ENCODE measurements around the gene ZHX3. TPM values are rescaled to one million over a fixed set of nuclear protein-coding genes. Genes with fewer than 3 reads are reported as not detected.
"Not testable (repeated sequence)": the region's sequence is repeated elsewhere in the genome, so short reads cannot be mapped to it uniquely, and the experiment has no call there.

ZHX3 gene
- total and polyA plus RNA-seq, 10 donors: 1.6 to 26.7 (median 12.3) TPM

DNA sequence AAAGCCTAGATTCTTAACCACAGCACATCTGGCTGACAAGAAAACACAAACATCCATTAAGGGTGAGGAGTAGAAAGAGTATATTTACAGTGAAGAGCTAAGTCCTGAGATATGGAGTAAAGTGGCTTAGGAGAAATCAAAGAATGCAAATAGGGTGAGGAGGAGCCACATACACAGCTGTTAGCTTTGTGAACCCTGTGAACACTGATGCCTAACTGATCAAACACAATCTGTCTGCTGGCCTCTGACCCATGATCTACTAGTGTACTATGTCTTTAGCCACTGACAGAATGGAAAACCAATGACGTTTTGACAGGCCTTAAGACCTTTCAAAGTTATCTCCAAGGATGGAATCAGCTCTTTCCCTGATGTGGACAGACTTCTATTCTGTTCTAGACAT, 75.2 kb downstream of the ZHX3 start:
- Histone ChIP-seq H3K4me3 (no peak overlapping the region), H3K4me1 (peaks cover 2 to 49% (median 25%) of the 10 kb centered on the region in 6 donors), H3K27ac (peak overlapping the region in 2 of 8 donors; percentile 3 to 39), H3K27me3 (replicated peaks in 1 of 7) (no peaks in the 10 kb centered on the region), H3K9me3 (no peaks in the 10 kb centered on the region), H3K36me3 (peaks cover 0 to 4% (median 0%) of the 10 kb centered on the region in 6 donors)
- DNase-seq: no peak
- intact Hi-C loops (cut with DNase I; ENCODE audit: low total_unique reads): no loop called here
- whole genome bisulfite sequencing, 5 donors: 57 to 70% (median 65%) methylated on average over 1 of the region's 1 CpG
- TF ChIP-seq POLR2A (IDR thresholded peaks at IDR 0.05) (no peak), POLR2AphosphoS5 (IDR thresholded peaks at IDR 0.05) (no peak)
- TF ChIP-seq, protein P1, sequence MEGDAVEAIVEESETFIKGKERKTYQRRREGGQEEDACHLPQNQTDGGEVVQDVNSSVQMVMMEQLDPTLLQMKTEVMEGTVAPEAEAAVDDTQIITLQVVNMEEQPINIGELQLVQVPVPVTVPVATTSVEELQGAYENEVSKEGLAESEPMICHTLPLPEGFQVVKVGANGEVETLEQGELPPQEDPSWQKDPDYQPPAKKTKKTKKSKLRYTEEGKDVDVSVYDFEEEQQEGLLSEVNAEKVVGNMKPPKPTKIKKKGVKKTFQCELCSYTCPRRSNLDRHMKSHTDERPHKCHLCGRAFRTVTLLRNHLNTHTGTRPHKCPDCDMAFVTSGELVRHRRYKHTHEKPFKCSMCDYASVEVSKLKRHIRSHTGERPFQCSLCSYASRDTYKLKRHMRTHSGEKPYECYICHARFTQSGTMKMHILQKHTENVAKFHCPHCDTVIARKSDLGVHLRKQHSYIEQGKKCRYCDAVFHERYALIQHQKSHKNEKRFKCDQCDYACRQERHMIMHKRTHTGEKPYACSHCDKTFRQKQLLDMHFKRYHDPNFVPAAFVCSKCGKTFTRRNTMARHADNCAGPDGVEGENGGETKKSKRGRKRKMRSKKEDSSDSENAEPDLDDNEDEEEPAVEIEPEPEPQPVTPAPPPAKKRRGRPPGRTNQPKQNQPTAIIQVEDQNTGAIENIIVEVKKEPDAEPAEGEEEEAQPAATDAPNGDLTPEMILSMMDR (IDR thresholded peaks at IDR 0.05 in 8 of 11, conservative IDR thresholded peaks at IDR 0.05 in 3 of 11): no peak

GRCh38 chr20:41237233-41237632, 80.3 kb downstream of the ZHX3 start:
- not testable (repeated sequence) for H3K27ac ChIP-seq; H3K36me3 ChIP-seq; H3K27me3 ChIP-seq (replicated peaks in 1 of 7); DNase-seq; H3K4me3 ChIP-seq; H3K9me3 ChIP-seq
- 92 to 100% (median 98%) methylated on average over 1 to 3 of the region's 3 CpGs for WGBS, 5 donors
- H3K4me1 ChIP-seq: peaks cover 0 to 30% (median 10%) of the 10 kb centered on the region in 6 donors
- intact Hi-C loops (cut with DNase I; ENCODE audit: low total_unique reads): loop anchor here (10.0 kb wide), 1 partner anchor 98 kb away; no protein-coding TSS in a partner anchor

GRCh38 chr20:41236818-41237217, 80.7 kb downstream of the ZHX3 start:
- not testable (repeated sequence) for H3K36me3 ChIP-seq; H3K27ac ChIP-seq; DNase-seq; H3K9me3 ChIP-seq; H3K27me3 ChIP-seq (replicated peaks in 1 of 7); H3K4me3 ChIP-seq
- H3K4me1 ChIP-seq: peaks cover 0 to 33% (median 12%) of the 10 kb centered on the region in 6 donors
- WGBS, 5 donors: 80 to 100% (median 88%) methylated on average over 1 of the region's 1 CpG
- intact Hi-C loops (cut with DNase I; ENCODE audit: low total_unique reads): loop anchor here (10.0 kb wide), 1 partner anchor 98 kb away; no protein-coding TSS in a partner anchor

DNA sequence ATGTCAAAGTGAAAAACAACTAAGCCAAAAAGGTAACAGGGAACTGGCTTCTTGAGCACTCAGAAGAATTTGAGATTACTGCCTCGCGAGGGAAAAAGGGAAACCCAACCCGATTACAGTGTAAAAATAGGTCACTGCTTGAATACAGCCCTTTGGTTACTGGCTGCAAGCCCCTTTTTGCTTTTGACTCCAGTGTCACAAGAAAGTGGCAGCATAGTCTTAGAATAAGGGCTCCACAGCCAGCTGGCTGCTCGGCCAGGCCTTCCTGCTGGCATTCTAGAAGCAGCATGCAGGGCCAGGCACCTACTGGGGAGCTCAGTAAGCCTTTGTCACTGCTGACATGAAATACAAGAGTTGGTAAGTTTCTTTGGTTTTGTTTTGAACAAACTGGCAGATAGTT, 83.0 kb downstream of the ZHX3 start:
- intact Hi-C loops (cut with DNase I; ENCODE audit: low total_unique reads): loop anchor here (10.0 kb wide), 1 partner anchor 100 kb away; no protein-coding TSS in a partner anchor
- peaks cover 0 to 4% (median 0%) of the 10 kb centered on the region in 6 donors for H3K36me3 ChIP-seq
- 58 to 70% (median 62%) methylated on average over 4 of the region's 4 CpGs for WGBS, 5 donors
- TF ChIP-seq, protein P1 (IDR thresholded peaks at IDR 0.05 in 8 of 11, conservative IDR thresholded peaks at IDR 0.05 in 3 of 11): no peak
- TF ChIP-seq POLR2AphosphoS5 (IDR thresholded peaks at IDR 0.05): no peak
- no peak for TF ChIP-seq POLR2A (IDR thresholded peaks at IDR 0.05)
- no peaks in the 10 kb centered on the region for H3K27me3 ChIP-seq (replicated peaks in 1 of 7)
- DNase-seq: no peak
- no peaks in the 10 kb centered on the region for H3K9me3 ChIP-seq
- peaks cover 0 to 35% (median 13%) of the 10 kb centered on the region in 6 donors for H3K4me1 ChIP-seq
- no peak overlapping the region for H3K4me3 ChIP-seq
- peak overlapping the region in 3 of 8 donors; percentile 4 to 32 (median 21) for H3K27ac ChIP-seq

- no peak overlapping the region for H3K4me3 ChIP-seq
- intact Hi-C loops (cut with DNase I; ENCODE audit: low total_unique reads): loop anchor here (10.0 kb wide), 1 partner anchor 101 kb away; no protein-coding TSS in a partner anchor
- no peaks in the 10 kb centered on the region for H3K9me3 ChIP-seq
- TF ChIP-seq, protein P1 (IDR thresholded peaks at IDR 0.05 in 8 of 11, conservative IDR thresholded peaks at IDR 0.05 in 3 of 11): no peak
- TF ChIP-seq POLR2A (IDR thresholded peaks at IDR 0.05) (no peak), POLR2AphosphoS5 (IDR thresholded peaks at IDR 0.05) (no peak)
- no peaks in the 10 kb centered on the region for H3K36me3 ChIP-seq
- H3K4me1 ChIP-seq: peaks cover 0 to 35% (median 13%) of the 10 kb centered on the region in 6 donors
- H3K27me3 ChIP-seq (replicated peaks in 1 of 7): no peaks in the 10 kb centered on the region
- DNase-seq: no peak
- H3K27ac ChIP-seq: peak overlapping the region in 3 of 8 donors; percentile 4 to 32 (median 21)
- 76 to 94% (median 84%) methylated on average over 3 of the region's 3 CpGs for WGBS, 5 donors
Measured at GRCh38 chr20:41234041-41234440, 83.5 kb downstream of the ZHX3 start.

Measured in spleen (tissue), 11 donors.